Smooth muscle cell (in vitro differentiated cells): Measurements from ENCODE around the gene TSPAN33. TPM values are rescaled to one million over a fixed set of nuclear protein-coding genes. Genes with fewer than 3 reads are reported as not detected.
"Not testable (repeated sequence)": the region's sequence is repeated elsewhere in the genome, so short reads cannot be mapped to it uniquely, and the experiment has no call there.

Experiments used
- DNase-seq: peaks from one replicate; lab custom pipeline; 2025; ENCODE audit not compliant: unreplicated experiment; lab: John Stamatoyannopoulos, UW
- H2AFZ ChIP-seq: fragments of 200-600 bp; sonication (generic); 2 replicates; pipeline ENCODE4 v1.6.0; 2016; ENCODE audit warnings: antibody characterized with exemption, low read depth, mild to moderate bottlenecking
- H3F3A ChIP-seq: fragments of 200-600 bp; sonication (generic); 2 replicates; pipeline ENCODE4 v1.6.0; 2017; ENCODE audit warnings: antibody characterized with exemption, low read depth
- H3K27ac ChIP-seq: fragments of 200-600 bp; sonication (generic); 2 replicates; pipeline ENCODE4 v1.5.1; 2016; ENCODE audit warnings: low read depth, mild to moderate bottlenecking
- H3K27me3 ChIP-seq: fragments of 200-600 bp; sonication (generic); 2 replicates; pipeline ENCODE4 v1.6.1; 2016; ENCODE audit warnings: low read depth, mild to moderate bottlenecking
- H3K36me3 ChIP-seq: fragments of 200-600 bp; sonication (generic); 2 replicates; pipeline ENCODE4 v1.5.1; 2016; ENCODE audit warnings: low read depth
- H3K4me1 ChIP-seq: fragments of 200-600 bp; sonication (generic); 2 replicates; pipeline ENCODE4 v1.5.1; 2016; ENCODE audit warnings: low read depth
- H3K4me2 ChIP-seq: fragments of 200-600 bp; sonication (generic); 2 replicates; pipeline ENCODE4 v1.6.0; 2016; ENCODE audit warnings: mild to moderate bottlenecking
- H3K4me3 ChIP-seq: fragments of 200-600 bp; sonication (generic); 2 replicates; pipeline ENCODE4 v1.5.1; 2016; ENCODE audit warnings: mild to moderate bottlenecking
- H3K79me2 ChIP-seq: fragments of 200-600 bp; sonication (generic); 2 replicates; pipeline ENCODE4 v1.6.0; 2016; ENCODE audit warnings: low read depth, mild to moderate bottlenecking
- H3K9ac ChIP-seq: fragments of 200-600 bp; sonication (generic); 2 replicates; pipeline ENCODE4 v1.6.0; 2016; ENCODE audit warnings: low read depth
- H3K9me3 ChIP-seq: fragments of 200-600 bp; sonication (generic); replicated peaks from 2 replicates; pipeline ENCODE4 v1.5.1; 2016; ENCODE audit warnings: low read depth
- H4K20me1 ChIP-seq: fragments of 200-600 bp; sonication (generic); 2 replicates; pipeline ENCODE4 v1.6.0; 2016; ENCODE audit warnings: low read depth
- WGBS: methylation state at CpG from one replicate; pipeline ENCODE4 v1.1.7; 2016; ENCODE audit warnings: low lambda C conversion rate; 5-methylcytosine and 5-hydroxymethylcytosine counted together
- polyA plus RNA-seq: library from polyadenylated mRNA; unstranded; fragments of >200 nt; fragmentation: Nextera tagmentation; extraction: Ambion mirVana; gene quantifications from 2 replicates; pipeline ENCODE4 v1.2.1, GENCODE V29; 2016
- total RNA-seq: library from RNA; depleted of rRNA; stranded (reverse); fragments of >200 nt; gene quantifications from 2 replicates; pipeline ENCODE4 v1.2.3, GENCODE V29; 2014
- TF ChIP-seq, protein P1 (sequence below): fragments of 200-600 bp; sonication (generic); IDR thresholded peaks from 2 replicates; pipeline ENCODE4 v1.5.1; 2017; ENCODE audit warnings: borderline replicate concordance, mild to moderate bottlenecking, antibody characterized with exemption; ENCODE audit not compliant: insufficient read depth, poor library complexity, severe bottlenecking

TSPAN33 gene
- total and polyA plus RNA-seq, 2 experiments from 2014 or later, result 1.6 to 2.8 TPM

DNA sequence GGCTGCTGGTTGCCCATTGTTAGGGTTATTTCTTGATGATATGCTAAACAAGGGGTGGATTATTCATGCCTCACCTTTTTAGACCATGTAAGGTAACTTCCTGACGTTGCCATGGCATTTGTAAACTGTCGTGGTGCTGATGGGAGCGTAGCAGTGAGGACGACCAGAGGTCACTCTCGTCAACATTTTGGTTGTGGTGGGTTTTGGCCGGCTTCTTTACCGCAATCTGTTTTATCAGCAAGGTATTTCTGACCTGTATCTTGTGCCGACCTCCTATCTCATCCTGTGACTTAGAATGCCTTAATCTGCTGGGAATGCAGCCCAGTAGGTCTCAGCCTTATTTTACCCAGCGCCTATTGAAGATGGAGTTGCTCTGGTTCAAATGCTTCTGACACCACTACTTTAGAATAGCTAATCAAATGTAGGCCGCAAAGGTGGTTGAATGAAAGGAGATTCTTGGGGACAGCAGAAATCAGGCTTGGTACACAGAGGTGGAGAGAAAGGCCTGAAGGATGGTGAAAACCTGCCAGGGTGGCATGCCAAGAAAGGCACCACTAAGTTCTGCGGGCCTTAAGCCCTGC is 26.0 kb downstream of the TSPAN33 start:
- Histone ChIP-seq H2AFZ (peak overlapping the region; percentile 78), H3K4me1 (peaks cover 11% of the 10 kb centered on the region), H3K4me2 (peak overlapping the region; percentile 88), H4K20me1 (no peaks in the 10 kb centered on the region), H3K9me3 (no peaks in the 10 kb centered on the region), H3K27me3 (peaks cover 7% of the 10 kb centered on the region), H3K36me3 (no peaks in the 10 kb centered on the region), H3K4me3 (no peak overlapping the region), H3F3A (no peaks in the 10 kb centered on the region), H3K9ac (no peak overlapping the region), H3K79me2 (no peaks in the 10 kb centered on the region), H3K27ac (no peak overlapping the region)
- TF ChIP-seq, protein P1, sequence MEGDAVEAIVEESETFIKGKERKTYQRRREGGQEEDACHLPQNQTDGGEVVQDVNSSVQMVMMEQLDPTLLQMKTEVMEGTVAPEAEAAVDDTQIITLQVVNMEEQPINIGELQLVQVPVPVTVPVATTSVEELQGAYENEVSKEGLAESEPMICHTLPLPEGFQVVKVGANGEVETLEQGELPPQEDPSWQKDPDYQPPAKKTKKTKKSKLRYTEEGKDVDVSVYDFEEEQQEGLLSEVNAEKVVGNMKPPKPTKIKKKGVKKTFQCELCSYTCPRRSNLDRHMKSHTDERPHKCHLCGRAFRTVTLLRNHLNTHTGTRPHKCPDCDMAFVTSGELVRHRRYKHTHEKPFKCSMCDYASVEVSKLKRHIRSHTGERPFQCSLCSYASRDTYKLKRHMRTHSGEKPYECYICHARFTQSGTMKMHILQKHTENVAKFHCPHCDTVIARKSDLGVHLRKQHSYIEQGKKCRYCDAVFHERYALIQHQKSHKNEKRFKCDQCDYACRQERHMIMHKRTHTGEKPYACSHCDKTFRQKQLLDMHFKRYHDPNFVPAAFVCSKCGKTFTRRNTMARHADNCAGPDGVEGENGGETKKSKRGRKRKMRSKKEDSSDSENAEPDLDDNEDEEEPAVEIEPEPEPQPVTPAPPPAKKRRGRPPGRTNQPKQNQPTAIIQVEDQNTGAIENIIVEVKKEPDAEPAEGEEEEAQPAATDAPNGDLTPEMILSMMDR, result no peak
- 82% methylated on average over 11 of the region's 11 CpGs for WGBS
- DNase-seq, result no peak

- not testable (repeated sequence) for H3K27ac ChIP-seq
Measured at GRCh38 chr7:129173861-129174260, 29.4 kb downstream of the TSPAN33 start.

GRCh38 chr7:129176916-129177710 is 32.6 kb downstream of the TSPAN33 start:
- TF ChIP-seq, protein P1, result no peak
- no peaks in the 10 kb centered on the region for H3K9me3 ChIP-seq
- DNase-seq, result no peak
- WGBS, result 77% methylated on average over 11 of the region's 11 CpGs
- H3K27me3 ChIP-seq, result peaks cover 16% of the 10 kb centered on the region
- H3K36me3 ChIP-seq, result no peaks in the 10 kb centered on the region
- H3K79me2 ChIP-seq, result no peaks in the 10 kb centered on the region
- H3K27ac ChIP-seq, result no peak overlapping the region
- H4K20me1 ChIP-seq, result no peaks in the 10 kb centered on the region
- no peaks in the 10 kb centered on the region for H3K4me1 ChIP-seq
- no peak overlapping the region for H3K4me2 ChIP-seq
- no peak overlapping the region for H2AFZ ChIP-seq
- H3F3A ChIP-seq, result no peaks in the 10 kb centered on the region
- H3K4me3 ChIP-seq, result no peak overlapping the region
- H3K9ac ChIP-seq, result no peak overlapping the region

More at GRCh38 chr7:129173861-129174260, 29.4 kb downstream of the TSPAN33 start:
- Histone ChIP-seq H3K27me3 (peaks cover 12% of the 10 kb centered on the region), H3K4me1 (peaks cover 11% of the 10 kb centered on the region)
- H3K4me2 ChIP-seq, H3K79me2 ChIP-seq, H3K36me3 ChIP-seq, DNase-seq, H3K9ac ChIP-seq, H2AFZ ChIP-seq, H4K20me1 ChIP-seq, H3F3A ChIP-seq, H3K9me3 ChIP-seq, H3K4me3 ChIP-seq: not testable (repeated sequence)
- WGBS, result 96% methylated on average over 7 of the region's 7 CpGs

DNA sequence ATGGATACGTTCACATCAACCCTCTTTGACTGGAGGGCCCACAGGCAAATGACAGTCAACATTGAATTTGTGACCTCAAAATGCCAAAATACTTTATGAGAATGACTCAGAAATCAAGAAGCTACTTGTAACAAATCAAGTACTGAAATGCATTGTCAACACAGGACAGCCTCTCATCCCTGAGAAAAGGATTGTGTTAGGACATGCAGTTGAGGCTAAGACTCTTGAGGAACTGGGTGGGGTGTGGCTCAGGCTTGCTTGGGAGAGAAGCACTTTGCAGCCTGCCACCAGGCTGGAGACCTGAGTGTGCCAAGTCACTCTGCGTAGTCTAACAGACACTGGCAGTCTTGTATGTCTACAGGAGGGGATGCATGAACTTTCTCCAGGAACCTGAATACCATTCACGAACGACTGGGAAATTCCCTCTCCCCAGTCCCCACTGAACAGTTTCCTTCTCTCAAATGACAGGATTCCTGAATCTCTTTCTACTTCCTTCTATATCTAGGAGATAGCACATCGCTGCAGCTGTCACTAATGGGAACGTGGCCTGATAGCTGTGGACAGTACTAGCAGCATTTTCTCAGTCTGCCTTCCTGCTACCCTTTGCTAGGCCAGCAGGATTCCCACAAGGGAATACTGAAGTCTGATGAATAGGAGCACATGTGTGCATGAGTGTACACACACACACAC is 40.6 kb downstream of the TSPAN33 start:
- H3K4me1 ChIP-seq, result peaks cover 12% of the 10 kb centered on the region
- H3K9me3 ChIP-seq, result no peaks in the 10 kb centered on the region
- no peak overlapping the region for H3K9ac ChIP-seq
- 70% methylated on average over 6 of the region's 6 CpGs for WGBS
- no peak overlapping the region for H3K4me3 ChIP-seq
- TF ChIP-seq, protein P1, result no peak
- H3F3A ChIP-seq, result peaks cover 6% of the 10 kb centered on the region
- H4K20me1 ChIP-seq, result peaks cover 9% of the 10 kb centered on the region
- H3K36me3 ChIP-seq, result no peaks in the 10 kb centered on the region
- peaks cover 4% of the 10 kb centered on the region for H3K27me3 ChIP-seq
- DNase-seq, result no peak
- no peak overlapping the region for H3K4me2 ChIP-seq
- H2AFZ ChIP-seq, result no peak overlapping the region
- H3K27ac ChIP-seq, result no peak overlapping the region
- H3K79me2 ChIP-seq, result peaks cover 12% of the 10 kb centered on the region
